Raji (cell line): ENCODE results near the gene PADI1.

Experiments used
- POLR2A ChIP-seq: IDR thresholded peaks from 2 replicates; pipeline ENCODE4 v1.6.1; 2011; ENCODE audit warnings: low read depth, low read length, control low read depth; ENCODE audit not compliant: insufficient read depth

PADI1 gene

GRCh38 chr1:17233675-17234320, 28.9 kb downstream of the PADI1 start:
- TF ChIP-seq POLR2A, result no peak

- TF ChIP-seq POLR2A, result no peak
Measured at GRCh38 chr1:17234405-17234804, 29.5 kb downstream of the PADI1 start.

- TF ChIP-seq POLR2A, result no peak
Measured at GRCh38 chr1:17235135-17235885, 30.4 kb downstream of the PADI1 start.

- no peak for TF ChIP-seq POLR2A
Measured at GRCh38 chr1:17236779-17237560, 32.0 kb downstream of the PADI1 start.

GRCh38 chr1:17237561-17237903, 32.6 kb downstream of the PADI1 start:
- no peak for TF ChIP-seq POLR2A

GRCh38 chr1:17239420-17239819, 34.5 kb downstream of the PADI1 start:
- TF ChIP-seq POLR2A, result no peak

- no peak for TF ChIP-seq POLR2A
Measured at GRCh38 chr1:17243274-17243673, 38.3 kb downstream of the PADI1 start.

- no peak for TF ChIP-seq POLR2A
Measured at GRCh38 chr1:17244821-17245740, 40.2 kb downstream of the PADI1 start.

- no peak for TF ChIP-seq POLR2A
Measured at GRCh38 chr1:17245816-17246325, 40.9 kb downstream of the PADI1 start.

GRCh38 chr1:17246971-17247370, 42.0 kb downstream of the PADI1 start:
- TF ChIP-seq POLR2A, result no peak

- no peak for TF ChIP-seq POLR2A
Measured at GRCh38 chr1:17248781-17249180, 43.9 kb downstream of the PADI1 start, which contains the start of gene PADI3. PADI3 (plus strand) TSS chr1:17249098; CDS start chr1:17249138, 40 bp downstream.

- TF ChIP-seq POLR2A, result no peak
Measured at GRCh38 chr1:17250601-17251000, 45.7 kb downstream of the PADI1 start.

- no peak for TF ChIP-seq POLR2A
Measured at GRCh38 chr1:17251246-17251645, 46.3 kb downstream of the PADI1 start.

GRCh38 chr1:17251701-17252376, 46.9 kb downstream of the PADI1 start:
- no peak for TF ChIP-seq POLR2A
